Measurements from ENCODE around the gene DNAJC5. TPM values are rescaled to one million over a fixed set of nuclear protein-coding genes. Genes with fewer than 3 reads are reported as not detected.

DNAJC5 gene
- total and polyA plus RNA-seq, 2 of the 8 experiments (the other 6 are each of a cell fraction or from before 2014, with no cell fraction given) = 19.2 to 31.2 TPM

- TF ChIP-seq TCF12 (IDR thresholded peaks at IDR 0.05; ENCODE audit: low read depth, low read length) (no peak), GTF2F1 (IDR thresholded peaks at IDR 0.05; ENCODE audit: borderline replicate concordance, low read depth, low read length) (no peak), GABPA (IDR thresholded peaks at IDR 0.05; ENCODE audit: borderline replicate concordance, insufficient read depth, low read length) (no peak), SUZ12 (IDR thresholded peaks at IDR 0.05; ENCODE audit: low read length) (no peak), SAP30 (IDR thresholded peaks at IDR 0.05; ENCODE audit: insufficient read depth, insufficient replicate concordance, low read length) (no peak), CHD2 (IDR thresholded peaks at IDR 0.05; ENCODE audit: low read length) (no peak), CHD1 (IDR thresholded peaks at IDR 0.05; ENCODE audit: low read depth, low read length) (no peak), USF2 (IDR thresholded peaks at IDR 0.05; ENCODE audit: low read length) (no peak), SIRT6 (IDR thresholded peaks at IDR 0.05; ENCODE audit: low read length) (no peak), SIX5 (IDR thresholded peaks at IDR 0.05; ENCODE audit: low read depth, low read length) (no peak)
Measured at GRCh38 chr20:63953764-63954429, 59.0 kb downstream of the DNAJC5 start (continued).

All from H1 (cell line).